Spleen (tissue), 11 donors: ENCODE data around the gene IGF2R. TPM values are rescaled to one million over a fixed set of nuclear protein-coding genes. Genes with fewer than 3 reads are reported as not detected.
A peak's percentile ranks its signal among the peaks of the same experiment; 100 is the strongest.

Source experiments
- DNase-seq: peaks from one replicate; pipeline ENCODE4 v3.0.0-alpha.2; 2020
- H3K27ac ChIP-seq, 8 donors: fragments of 200-600 bp; sonication (generic) in 7 of 8; 1 replicate in 4 of 8; 2 replicates in 4 of 8; pipeline versions ENCODE4 v1.5.0 to v1.8.0; 2016 to 2021; ENCODE audit warnings: inconsistent platforms in 4 of 8, mild to moderate bottlenecking in 4 of 8, moderate library complexity in 1 of 8
- H3K27me3 ChIP-seq, 7 donors: fragments of 200-600 bp; sonication (generic) in 6 of 7; replicated peaks in 1 of 7; 1 replicate in 4 of 7; 2 replicates in 3 of 7; pipeline versions ENCODE4 v1.5.0 to v1.8.0; 2016 to 2021; ENCODE audit warnings: inconsistent platforms in 3 of 7, mild to moderate bottlenecking in 1 of 7
- H3K36me3 ChIP-seq, 6 donors: fragments of 200-600 bp; sonication (generic) in 5 of 6; 1 replicate in 4 of 6; 2 replicates in 2 of 6; pipeline versions ENCODE4 v1.5.0 to v1.8.0; 2016 to 2021; ENCODE audit warnings: inconsistent platforms in 2 of 6
- H3K4me1 ChIP-seq, 6 donors: fragments of 200-600 bp; sonication (generic) in 5 of 6; 1 replicate in 3 of 6; 2 replicates in 3 of 6; pipeline versions ENCODE4 v1.5.0 to v1.8.0; 2016 to 2021; ENCODE audit warnings: inconsistent platforms in 3 of 6
- H3K4me3 ChIP-seq, 8 donors: fragments of 200-600 bp; sonication (generic) in 7 of 8; 1 replicate in 4 of 8; 2 replicates in 4 of 8; pipeline versions ENCODE4 v1.5.0 to v1.8.0; 2016 to 2021; ENCODE audit warnings: inconsistent platforms in 4 of 8, mild to moderate bottlenecking in 4 of 8, moderate library complexity in 2 of 8
- H3K9me3 ChIP-seq, 8 donors: fragments of 200-600 bp; sonication (generic) in 7 of 8; 1 replicate in 4 of 8; 2 replicates in 4 of 8; pipeline versions ENCODE4 v1.5.0 to v1.8.0; 2016 to 2021; ENCODE audit warnings: inconsistent platforms in 4 of 8
- CTCF ChIP-seq, 11 experiments: fragments of 200-600 bp in 7 of 11; fragments of 450-650 bp in 4 of 11; sonication (generic) in 4 of 11; IDR thresholded peaks in 8 of 11; conservative IDR thresholded peaks in 3 of 11; 1 replicate in 7 of 11; 2 replicates in 4 of 11; pipeline versions ENCODE4 v1.4.0 to v1.8.0; 2016 to 2021; ENCODE audit warnings: antibody characterized with exemption in 11 of 11, inconsistent platforms in 4 of 11, mild to moderate bottlenecking in 1 of 11
- POLR2A ChIP-seq, 3 donors: fragments of 450-650 bp; IDR thresholded peaks; one replicate each; pipeline ENCODE4 v1.5.1; 2017; ENCODE audit warnings: antibody characterized with exemption in 3 of 3, mild to moderate bottlenecking in 1 of 3
- POLR2AphosphoS5 ChIP-seq, 3 donors: sonication (generic); formaldehyde crosslinking; IDR thresholded peaks; one replicate each; pipeline ENCODE4 v1.5.1; 2017; ENCODE audit warnings: antibody characterized with exemption in 3 of 3
- WGBS, 5 donors: extraction: QIAGEN DNeasy Blood & Tissue Kit in 3 of 5; methylation state at CpG; one replicate each; pipeline versions ENCODE4 v1.1.5 to v1.1.7; 2013 to 2018; 5-methylcytosine and 5-hydroxymethylcytosine counted together
- intact Hi-C: fragments of 100-400 bp; cut with DNase I; formaldehyde crosslinking; loops from one replicate; pipeline ENCODE4 v1.15.0; 2023; ENCODE audit warnings: low total_unique reads
- polyA plus RNA-seq, 3 donors: library from polyadenylated mRNA; stranded (reverse); fragments of 200-250 nt; gene quantifications; one replicate each; pipeline ENCODE4 v1.2.1, GENCODE V29; 2013
- total RNA-seq, 7 donors: library from RNA; depleted of rRNA in 3 of 7; stranded (reverse); fragments of >200 nt in 3 of 7; fragmentation: NEBNext Ultra II Directional in 4 of 7; extraction: Animal tissue kit (Norgen Biotek cat#: 25700) in 4 of 7; gene quantifications; one replicate each; pipeline versions ENCODE4 v1.1.0 to v1.2.1, GENCODE V29; 2016 to 2021
- donor health status: healthy with polysubstance abuse.
- donor health status: DM: no; HTN: no; CAD: no; lungs with moderate emphysema.
- donor health status: DM: no; HTN: no; CAD: no.
- donor health status: Bipolar disorder and iron deficiency.
- donor health status: healthy.
- donor health status: DM: no; HTN: no; CAD: no.
- donor health status: DM: yes; HTN: yes; CAD: no.

The IGF2R gene
- total and polyA plus RNA-seq, 10 donors = 6.9 to 193 (median 159) TPM

- Histone ChIP-seq H3K4me1 (no peaks in the 10 kb centered on the region), H3K4me3 (no peak overlapping the region), H3K27ac (no peak overlapping the region), H3K36me3 (peaks cover 0 to 100% (median 98%) of the 10 kb centered on the region in 6 donors), H3K27me3 (no peaks in the 10 kb centered on the region), H3K9me3 (no peaks in the 10 kb centered on the region)
- intact Hi-C loops = no loop called here
- 93 to 96% (median 95%) methylated on average over 6 of the region's 6 CpGs for WGBS, 5 donors
- no peak for TF ChIP-seq CTCF (IDR thresholded peaks at IDR 0.05 in 8 of 11, conservative IDR thresholded peaks at IDR 0.05 in 3 of 11)
- no peak for TF ChIP-seq POLR2AphosphoS5 (IDR thresholded peaks at IDR 0.05)
- TF ChIP-seq POLR2A (IDR thresholded peaks at IDR 0.05) = no peak
- DNase-seq = no peak
Measured at GRCh38 chr6:160054271-160054670, 85.4 kb downstream of the IGF2R start.

- Histone ChIP-seq H3K36me3 (peaks cover 0 to 100% (median 98%) of the 10 kb centered on the region in 6 donors), H3K27ac (no peak overlapping the region), H3K27me3 (no peaks in the 10 kb centered on the region), H3K4me1 (no peaks in the 10 kb centered on the region), H3K4me3 (no peak overlapping the region), H3K9me3 (no peaks in the 10 kb centered on the region)
- no peak for DNase-seq
- intact Hi-C loops = no loop called here
- TF ChIP-seq POLR2A (IDR thresholded peaks at IDR 0.05) (no peak), POLR2AphosphoS5 (IDR thresholded peaks at IDR 0.05) (no peak), CTCF (IDR thresholded peaks at IDR 0.05 in 8 of 11, conservative IDR thresholded peaks at IDR 0.05 in 3 of 11) (no peak)
- 89 to 99% (median 93%) methylated on average over 7 of the region's 7 CpGs for WGBS, 5 donors
Measured at GRCh38 chr6:160054913-160055312, 86.0 kb downstream of the IGF2R start.

GRCh38 chr6:160055378-160055777 is 86.5 kb downstream of the IGF2R start:
- 84 to 99% (median 90%) methylated on average over 5 of the region's 5 CpGs for WGBS, 5 donors
- Histone ChIP-seq H3K9me3 (no peaks in the 10 kb centered on the region), H3K27me3 (no peaks in the 10 kb centered on the region), H3K36me3 (peaks cover 0 to 100% (median 98%) of the 10 kb centered on the region in 6 donors), H3K27ac (peak overlapping the region in 1 of 8 donors; percentile 12), H3K4me1 (no peaks in the 10 kb centered on the region), H3K4me3 (no peak overlapping the region)
- intact Hi-C loops = no loop called here
- DNase-seq = no peak
- TF ChIP-seq POLR2A (IDR thresholded peaks at IDR 0.05) (no peak), POLR2AphosphoS5 (IDR thresholded peaks at IDR 0.05) (no peak), CTCF (IDR thresholded peaks at IDR 0.05 in 8 of 11, conservative IDR thresholded peaks at IDR 0.05 in 3 of 11) (no peak)

GRCh38 chr6:160055813-160056212 is 86.9 kb downstream of the IGF2R start:
- no peak overlapping the region for H3K4me3 ChIP-seq
- no peak for DNase-seq
- no peak for TF ChIP-seq POLR2AphosphoS5 (IDR thresholded peaks at IDR 0.05)
- TF ChIP-seq POLR2A (IDR thresholded peaks at IDR 0.05) = no peak
- TF ChIP-seq CTCF (IDR thresholded peaks at IDR 0.05 in 8 of 11, conservative IDR thresholded peaks at IDR 0.05 in 3 of 11) = no peak
- H3K36me3 ChIP-seq = peaks cover 0 to 100% (median 98%) of the 10 kb centered on the region in 6 donors
- no peaks in the 10 kb centered on the region for H3K27me3 ChIP-seq
- intact Hi-C loops = no loop called here
- 74 to 90% (median 76%) methylated on average over 6 of the region's 6 CpGs for WGBS, 5 donors
- no peaks in the 10 kb centered on the region for H3K9me3 ChIP-seq
- H3K4me1 ChIP-seq = no peaks in the 10 kb centered on the region
- no peak overlapping the region for H3K27ac ChIP-seq
